ENCODE data around the gene GATAD2A.
"Not testable (repeated sequence)": the region's sequence is repeated elsewhere in the genome, so short reads cannot be mapped to it uniquely, and the experiment has no call there.

GATAD2A gene

GRCh38 chr19:19388568-19389555 is 16.6 kb upstream of the GATAD2A start:
- no peak for DNase-seq

- DNase-seq = not testable (repeated sequence)
These were observed 15.8 kb upstream of the GATAD2A start for GRCh38 chr19:19389683-19390082.

DNA sequence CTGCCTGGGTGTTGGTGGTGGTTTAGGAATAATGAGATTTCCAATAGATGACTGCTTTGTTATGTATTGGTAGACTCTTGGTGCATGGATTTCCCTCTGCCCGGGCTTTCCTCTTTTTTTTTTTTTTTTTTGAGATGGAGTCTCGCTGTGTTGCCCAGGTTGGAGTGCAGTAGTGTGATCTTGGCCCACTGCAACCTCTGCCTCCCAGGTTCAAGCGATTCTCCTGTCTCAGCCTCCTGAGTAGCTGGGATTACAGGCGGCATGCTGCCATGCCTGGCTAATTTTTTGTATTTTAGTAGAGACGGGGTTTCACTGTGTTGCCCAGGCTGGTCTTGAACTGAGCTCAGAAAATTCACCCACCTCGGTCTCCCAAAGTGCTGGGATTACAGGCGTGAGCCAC is 11.1 kb upstream of the GATAD2A start:
- DNase-seq = not testable (repeated sequence)

GRCh38 chr19:19399733-19400433 is 5.6 kb upstream of the GATAD2A start:
- DNase-seq = no peak

DNA sequence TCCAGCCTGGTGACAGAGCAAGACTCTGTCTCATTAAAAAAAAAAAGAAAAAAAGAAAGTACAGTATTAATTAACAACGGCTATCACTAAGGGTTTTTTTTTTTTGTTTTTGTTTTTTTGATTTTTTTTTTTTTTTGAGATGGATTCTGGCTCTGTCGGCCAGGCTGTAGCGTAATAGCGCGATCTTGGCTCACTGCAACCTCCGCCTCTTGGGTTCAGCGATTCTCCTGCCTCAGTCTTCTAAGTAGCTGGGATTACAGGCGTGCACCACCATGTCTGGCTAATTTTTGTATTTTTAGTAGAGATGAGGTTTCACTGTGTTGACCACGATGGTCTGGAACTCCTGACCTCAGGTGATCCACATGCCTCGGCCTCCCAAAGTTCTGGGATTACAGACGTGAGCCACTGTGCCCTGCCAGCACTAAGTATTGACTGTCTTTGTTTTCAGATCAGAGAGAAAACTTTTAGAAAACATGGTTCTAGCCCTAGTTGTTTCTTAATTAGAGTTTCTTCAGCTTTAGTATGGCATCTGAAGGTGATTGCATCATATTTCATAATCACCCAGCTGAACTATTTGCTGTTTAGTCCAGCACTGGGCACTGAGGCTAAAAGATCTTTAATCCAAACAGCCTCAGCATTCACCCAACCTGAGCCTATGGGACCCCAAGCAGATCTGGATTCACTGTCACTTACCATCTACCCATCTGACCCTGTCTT is 2.7 kb upstream of the GATAD2A start:
- no peak for DNase-seq

DNA sequence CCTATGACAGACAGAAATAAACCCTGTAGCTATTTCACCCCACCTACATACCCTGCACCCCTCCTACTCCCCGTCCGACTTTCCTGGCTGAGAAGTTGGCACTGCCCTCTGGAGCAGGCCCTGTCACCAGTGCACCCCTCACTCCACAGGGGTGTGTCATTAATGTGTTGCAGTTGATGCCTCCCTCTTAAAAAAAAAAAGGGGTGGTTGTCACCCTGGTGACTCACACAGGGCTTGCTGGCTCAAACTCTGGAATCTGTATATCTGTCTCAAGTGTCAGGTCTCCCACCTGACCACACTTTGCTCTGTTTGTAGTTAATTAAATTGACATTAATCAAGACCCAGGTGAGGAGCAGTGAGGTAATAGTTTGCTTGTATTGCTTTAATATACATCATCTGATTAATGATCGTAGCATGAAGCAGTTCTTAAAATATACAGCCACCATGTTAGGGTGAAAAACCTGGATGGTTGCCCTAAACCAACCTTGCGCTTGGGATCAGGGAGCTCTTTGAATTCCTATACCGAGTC is 2.0 kb upstream of the GATAD2A start:
- no peak for DNase-seq

DNA sequence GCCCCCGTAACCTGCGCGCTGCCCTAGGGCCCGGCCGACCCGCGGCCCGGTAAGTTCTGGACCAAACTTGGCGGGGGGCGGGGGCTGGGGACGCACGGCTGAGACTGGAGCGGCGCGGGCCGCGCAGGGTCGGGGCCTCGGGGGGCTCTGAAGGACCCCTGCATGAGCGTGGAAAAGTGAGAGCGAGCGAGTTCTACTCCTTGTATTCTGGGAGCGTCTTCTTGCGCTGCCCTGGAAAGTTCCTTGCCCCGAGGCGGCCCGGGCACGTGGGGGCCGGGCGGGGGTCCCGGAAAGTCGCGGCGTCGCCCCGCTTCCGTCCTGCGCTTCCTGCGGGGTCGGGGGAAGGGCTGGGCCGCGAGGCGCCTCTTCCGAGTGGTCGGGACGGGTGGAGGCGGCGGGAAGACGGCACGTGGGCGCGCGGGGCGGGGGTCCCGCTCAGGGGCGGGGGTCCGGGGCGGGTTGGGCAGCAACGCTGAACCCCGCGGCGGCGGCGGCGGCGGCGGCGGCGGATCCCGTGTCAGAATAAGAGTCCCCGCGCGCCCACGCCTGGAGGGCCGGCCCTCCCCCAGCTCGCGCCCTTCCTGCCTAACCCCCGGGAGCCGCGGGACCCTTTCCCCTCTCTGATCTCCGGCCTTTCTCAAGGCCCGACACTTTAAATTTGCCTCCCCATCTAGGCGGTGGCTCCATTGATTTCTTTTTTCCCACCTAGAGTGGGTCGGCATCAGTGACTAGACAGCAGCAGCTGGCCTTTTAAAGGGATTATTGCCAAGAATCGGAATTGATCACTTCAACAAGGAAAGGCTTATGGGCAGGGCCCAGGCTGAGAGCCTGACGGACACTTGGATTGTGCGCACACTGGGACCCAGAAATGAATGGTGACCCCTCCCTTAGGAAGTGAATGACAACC is 749 bp downstream of the GATAD2A start:
- DNase-seq = no peak

DNA sequence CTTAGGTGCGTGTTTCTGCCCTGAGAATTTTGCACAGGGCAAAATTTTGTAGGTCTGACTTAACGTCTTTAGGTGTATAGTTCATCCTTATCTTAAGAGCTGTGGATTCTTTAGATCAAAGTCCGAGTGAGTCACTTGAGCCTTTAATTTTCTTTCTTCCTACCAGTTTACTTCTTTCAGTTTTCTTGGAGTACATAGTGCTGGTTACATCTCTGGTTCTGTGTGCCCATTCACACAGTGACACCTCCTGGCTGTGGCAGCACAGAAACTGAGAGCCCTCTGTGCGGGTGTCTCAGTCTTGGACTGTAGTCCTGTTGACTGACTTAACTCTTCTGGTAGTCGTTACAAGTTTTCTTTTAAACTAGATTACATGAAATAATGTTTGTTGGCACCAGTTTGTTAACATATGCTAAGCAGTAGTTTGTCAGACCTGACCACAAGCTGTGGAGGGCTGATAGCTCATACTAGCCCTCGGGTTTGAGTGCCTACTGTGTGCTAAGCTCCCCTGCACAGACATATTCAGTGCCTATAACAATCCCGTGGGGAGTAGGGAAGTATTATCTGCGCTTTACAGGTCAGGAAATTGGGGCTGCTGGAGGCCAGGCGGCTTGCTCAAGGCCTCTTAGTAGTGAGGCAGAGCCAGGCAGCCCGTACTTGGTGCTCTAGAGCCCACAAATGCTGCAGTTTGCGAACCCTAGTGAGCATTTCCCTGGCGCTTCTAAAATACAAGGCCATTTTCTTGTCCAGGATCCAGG is 1.6 kb downstream of the GATAD2A start:
- DNase-seq = no peak

GRCh38 chr19:19407633-19407930 is 2.1 kb downstream of the GATAD2A start:
- no peak for DNase-seq

- DNase-seq = no peak
These were observed 3.7 kb downstream of the GATAD2A start for GRCh38 chr19:19409205-19409604.

DNA sequence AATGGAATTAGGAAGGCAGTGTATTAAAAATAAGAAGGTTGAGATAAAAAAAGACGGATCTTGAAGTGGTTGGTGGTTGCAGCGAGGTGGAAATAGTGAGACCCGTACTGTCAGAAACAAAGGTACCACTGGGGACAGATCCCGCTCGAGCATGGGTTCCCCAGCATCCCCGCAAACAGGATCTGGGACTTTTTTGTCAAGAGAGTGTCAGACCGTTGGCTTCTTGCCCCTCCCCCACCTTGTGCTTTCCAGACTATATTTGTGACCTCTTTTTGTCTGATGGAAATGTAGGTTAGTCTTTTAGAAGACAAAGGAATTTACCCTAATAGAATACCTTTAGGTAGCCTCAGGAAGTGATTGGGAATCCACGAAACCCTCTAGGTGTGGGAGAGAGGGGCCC is 4.2 kb downstream of the GATAD2A start:
- DNase-seq = no peak

DNA sequence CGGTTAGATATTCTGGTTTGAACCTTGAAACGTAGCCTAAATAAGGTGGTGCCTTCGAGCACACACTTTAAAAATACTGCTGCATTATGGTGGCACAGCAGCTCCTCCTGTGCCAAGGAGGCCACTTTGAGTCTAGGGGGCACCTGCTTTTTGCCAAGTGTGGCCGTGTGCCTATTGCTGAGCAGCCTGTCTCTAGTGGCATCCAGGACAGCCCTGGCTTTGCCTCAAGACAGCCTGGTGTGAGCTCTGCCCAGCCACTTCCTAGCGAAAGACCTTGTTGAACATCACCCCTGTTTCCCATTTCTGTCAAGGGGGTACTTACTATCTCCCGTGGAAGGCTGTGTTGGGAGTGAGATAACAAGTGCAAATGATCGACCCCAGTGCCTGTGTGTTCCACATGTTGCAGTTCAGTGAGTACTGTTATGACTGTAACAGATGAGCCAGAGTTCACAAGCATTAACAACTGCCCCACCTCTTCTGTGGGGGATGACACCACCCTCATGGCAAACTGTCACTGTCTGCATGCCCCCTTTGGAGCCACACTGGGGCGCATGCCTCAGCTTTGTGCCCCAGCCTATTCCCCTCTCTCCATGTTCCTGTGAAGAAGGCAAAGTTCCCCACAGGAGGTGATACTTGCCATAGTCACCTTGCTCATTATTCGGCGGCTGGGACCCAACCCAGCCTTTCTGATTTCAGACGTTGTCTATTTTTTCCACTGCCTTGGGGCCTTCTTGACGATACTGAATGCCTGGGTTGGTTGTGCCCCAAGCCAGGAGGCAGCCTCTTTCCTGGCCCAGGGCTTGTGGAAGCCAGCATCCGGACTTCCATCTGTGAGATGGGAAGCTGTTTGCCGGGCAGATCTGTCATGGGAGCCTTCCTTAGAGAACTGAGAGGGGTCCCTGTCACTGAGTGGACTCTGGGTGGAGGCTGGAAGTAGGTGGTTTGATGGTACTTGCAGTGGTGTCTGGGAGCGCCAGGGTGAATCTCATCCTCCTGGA is 5.4 kb downstream of the GATAD2A start:
- DNase-seq = no peak

GRCh38 chr19:19416280-19416679 is 10.8 kb downstream of the GATAD2A start:
- DNase-seq = no peak

DNA sequence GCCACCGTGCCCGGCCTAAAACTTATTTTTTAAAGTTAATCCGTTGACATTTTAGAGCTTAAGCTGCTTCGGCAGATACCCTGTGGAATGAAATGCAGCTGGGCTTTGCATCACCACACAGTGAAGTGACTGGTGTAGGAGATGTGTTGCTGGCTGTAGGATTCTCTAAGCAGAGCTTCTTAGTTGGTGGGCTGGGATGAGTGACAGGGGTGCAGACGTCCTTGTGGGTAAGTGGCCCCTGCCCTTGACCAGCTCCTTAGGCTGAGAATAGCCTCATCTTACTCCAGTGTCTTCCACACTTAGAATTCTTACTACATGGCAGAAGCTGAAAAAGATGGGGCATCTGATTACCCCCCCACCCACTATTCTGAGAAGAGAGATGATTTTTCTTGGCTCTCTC is 11.6 kb downstream of the GATAD2A start:
- no peak for DNase-seq

DNA sequence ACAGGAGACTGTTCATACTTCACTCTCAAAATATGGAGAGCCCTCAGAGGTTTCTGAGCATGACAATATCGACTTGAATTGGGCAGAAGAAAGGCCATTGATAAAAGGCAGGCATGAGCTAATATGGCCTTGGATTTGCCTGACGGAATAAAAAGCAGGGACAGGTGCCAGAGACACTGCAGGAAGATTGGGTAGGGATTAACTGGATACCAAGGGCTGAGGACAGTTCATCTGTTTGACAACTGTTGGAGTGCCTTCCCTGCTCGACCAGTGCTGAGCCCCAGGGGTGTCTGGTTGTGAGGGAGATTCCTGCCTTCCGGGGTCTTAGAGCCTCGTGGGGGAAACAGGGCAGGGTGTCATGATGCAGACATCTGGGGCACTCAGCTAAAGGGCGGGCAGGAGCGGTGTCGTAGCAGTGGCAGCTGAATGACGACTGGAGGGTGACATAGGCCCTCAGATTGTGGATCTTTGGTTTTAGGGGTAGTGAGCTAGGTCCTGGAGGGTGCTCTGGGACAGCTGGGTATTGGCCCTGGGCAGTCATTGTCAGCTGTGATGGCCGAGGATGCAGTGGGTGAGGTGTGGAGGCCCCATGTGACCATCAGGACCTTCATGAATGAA is 12.3 kb downstream of the GATAD2A start:
- DNase-seq = no peak

GRCh38 chr19:19418555-19419260 is 13.2 kb downstream of the GATAD2A start:
- DNase-seq = no peak

DNA sequence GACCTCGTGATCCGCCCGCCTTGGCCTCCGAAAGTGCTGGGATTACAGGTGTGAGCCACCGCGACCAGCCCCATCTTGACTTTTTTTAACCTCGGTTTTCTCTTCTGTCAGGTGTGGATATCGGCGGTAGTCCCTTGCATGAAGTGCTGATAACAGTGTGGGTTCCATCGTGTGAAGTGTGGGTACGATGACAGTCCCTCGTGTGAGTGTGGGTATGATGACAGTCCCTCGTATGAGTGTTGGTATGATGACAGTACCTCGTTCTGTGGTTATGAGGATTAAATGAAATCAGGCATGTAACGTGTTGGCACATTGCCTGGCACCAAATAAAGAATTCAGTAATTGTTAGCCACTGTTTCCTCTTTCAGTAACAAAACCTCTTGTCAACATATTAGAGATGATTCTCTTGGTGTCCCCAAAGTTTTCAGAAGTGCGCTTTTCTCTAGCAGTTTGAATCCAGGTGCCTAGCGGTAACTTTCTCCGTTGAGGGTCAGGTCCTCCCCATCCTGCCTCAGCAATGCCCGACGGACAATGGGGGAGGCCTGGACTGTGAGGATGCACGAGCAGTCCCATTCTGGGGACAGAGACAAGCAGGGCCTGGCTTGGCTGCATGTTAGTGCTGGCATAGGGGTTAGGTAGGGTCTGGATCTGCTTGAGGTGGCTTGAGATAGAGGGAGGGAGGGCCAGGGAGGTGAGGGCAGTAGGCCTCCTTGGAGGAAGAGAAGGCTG is 15.3 kb downstream of the GATAD2A start:
- no peak for DNase-seq

- DNase-seq = no peak
These were observed 15.8 kb downstream of the GATAD2A start for GRCh38 chr19:19421299-19421696.

Data from NCI-H1930 (cell line).